ENCODE data around the gene CNTNAP4. TPM values are rescaled to one million over a fixed set of nuclear protein-coding genes. Genes with fewer than 3 reads are reported as not detected.

The CNTNAP4 gene
- total RNA-seq, 1 experiment from 2014 or later, result not detected

DNA sequence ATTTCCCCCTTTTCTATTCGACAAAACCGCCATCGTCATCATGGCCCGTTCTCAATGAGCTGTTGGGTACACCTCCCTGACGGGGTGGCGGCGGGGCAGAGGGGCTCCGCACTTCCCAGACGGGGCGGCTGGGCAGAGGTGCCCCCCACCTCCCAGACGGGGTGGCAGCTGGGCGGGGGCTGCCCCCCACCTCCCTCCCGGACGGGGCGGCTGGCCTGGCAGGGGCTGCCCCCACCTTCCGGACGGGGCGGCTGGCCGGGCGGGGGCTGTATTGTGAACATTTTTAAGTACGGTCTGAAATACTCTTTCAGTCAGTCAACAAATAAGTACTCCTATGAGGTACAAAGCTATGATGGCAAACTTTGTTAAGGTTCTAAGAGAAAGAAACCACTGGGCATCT, 222.8 kb downstream of the CNTNAP4 start:
- no peak for DNase-seq (ENCODE audit: low read depth, low spot score)
- no peak for ATAC-seq
- no peaks in the 10 kb centered on the region for H4K20me1 ChIP-seq (ENCODE audit: insufficient read depth)
- H3K4me1 ChIP-seq (ENCODE audit: control insufficient read depth in 1 of 2, insufficient read depth in 2 of 2, low read length in 2 of 2), result no peaks in the 10 kb centered on the region
- H3K4me2 ChIP-seq (ENCODE audit: low read length), result no peak overlapping the region
- no peaks in the 10 kb centered on the region for H3K9me3 ChIP-seq (ENCODE audit: control insufficient read depth in 1 of 2, insufficient read depth in 1 of 2, low read depth in 1 of 2, low read length in 2 of 2)
- no peaks in the 10 kb centered on the region for H3K79me2 ChIP-seq (ENCODE audit: insufficient read depth, low read length)
- POLR2A ChIA-PET, result no interaction called here
- no peaks in the 10 kb centered on the region for H3K27me3 ChIP-seq (ENCODE audit: insufficient read depth, low read length)
- intact Hi-C loops (cut with micrococcal nuclease), result no loop called here
- no peak overlapping the region for H3K27ac ChIP-seq (ENCODE audit: low read depth, low read length)
- no peak overlapping the region for H2AFZ ChIP-seq (ENCODE audit: low read depth, low read length, poor library complexity, severe bottlenecking)
- H3K9ac ChIP-seq (ENCODE audit: low read length), result no peak overlapping the region
- RAD21 ChIA-PET (ENCODE audit: low non-redundant PET in 1 of 2, low total read pairs in 2 of 2, uncharacterized antibody in 2 of 2, unreplicated experiment in 2 of 2), result no interaction called here
- H3K4me3 ChIP-seq (replicated peaks in 1 of 2; ENCODE audit: low read depth in 1 of 2, low read length in 2 of 2), result no peak overlapping the region
- TF ChIP-seq, protein P1, sequence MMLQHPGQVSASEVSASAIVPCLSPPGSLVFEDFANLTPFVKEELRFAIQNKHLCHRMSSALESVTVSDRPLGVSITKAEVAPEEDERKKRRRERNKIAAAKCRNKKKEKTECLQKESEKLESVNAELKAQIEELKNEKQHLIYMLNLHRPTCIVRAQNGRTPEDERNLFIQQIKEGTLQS (IDR thresholded peaks at IDR 0.05), result no peak
- TF ChIP-seq POLR2A (IDR thresholded peaks at IDR 0.05; ENCODE audit: borderline replicate concordance, extremely low read depth, insufficient read depth, insufficient read length) (no peak), SP1 (IDR thresholded peaks at IDR 0.05; ENCODE audit: low read depth) (no peak), YY1 (IDR thresholded peaks at IDR 0.05; ENCODE audit: extremely low read depth, insufficient replicate concordance, low read depth, low read length) (no peak), EZH2 (IDR thresholded peaks at IDR 0.05) (no peak), ZBTB33 (IDR thresholded peaks at IDR 0.05; ENCODE audit: extremely low read depth, insufficient replicate concordance, low read length) (no peak), TCF7L2 (IDR thresholded peaks at IDR 0.05; ENCODE audit: borderline replicate concordance, extremely low read depth, insufficient read depth, insufficient read length) (no peak), ZFX (IDR thresholded peaks at IDR 0.05) (no peak), FOSL1 (IDR thresholded peaks at IDR 0.05; ENCODE audit: low read depth) (no peak), EGR1 (IDR thresholded peaks at IDR 0.05; ENCODE audit: low read depth) (no peak), RAD21 (IDR thresholded peaks at IDR 0.05; ENCODE audit: low read depth) (no peak), ZNF274 (IDR thresholded peaks at IDR 0.05; ENCODE audit: low read depth, low read length) (no peak), JUND (IDR thresholded peaks at IDR 0.05) (no peak), ELF1 (IDR thresholded peaks at IDR 0.05; ENCODE audit: borderline replicate concordance, low read depth) (no peak), CEBPB (IDR thresholded peaks at IDR 0.05; ENCODE audit: low read depth) (no peak)
- CTCF ChIA-PET, result no interaction called here
- H3K36me3 ChIP-seq (ENCODE audit: control insufficient read depth in 1 of 2, insufficient read depth in 2 of 2, low read length in 2 of 2), result no peaks in the 10 kb centered on the region
- H3K9me2 ChIP-seq (ENCODE audit: insufficient read depth), result no peaks in the 10 kb centered on the region
- no TSS peak for BruUV-seq (replicated peaks)

Measured in HCT116 (cell line).